Measurements from ENCODE around the gene TECPR1.

- TF ChIP-seq CTCF (conservative IDR thresholded peaks at IDR 0.05; ENCODE audit: low read depth, low read length) (no peak), EZH2phosphoT487 (IDR thresholded peaks at IDR 0.05; ENCODE audit: borderline replicate concordance, low read length) (no peak), EZH2 (IDR thresholded peaks at IDR 0.05; ENCODE audit: low read length, unreplicated experiment) (no peak)
Observed at GRCh38 chr7:98280296-98280695, 28.3 kb upstream of the TECPR1 start.

Measured in PC-3 (cell line).